NCI-H524 treated with DMSO at 0.1 percent for 48 hours (cell line): ENCODE measurements around the gene RPL18.

Source experiments
- DNase-seq: peaks from one replicate; lab custom pipeline; 2025; lab: John Stamatoyannopoulos, UW

RPL18 gene

GRCh38 chr19:48613024-48613851, 5.7 kb downstream of the RPL18 start:
- DNase-seq, result no peak

GRCh38 chr19:48611872-48612271, 7.1 kb downstream of the RPL18 start:
- no peak for DNase-seq

- no peak for DNase-seq
Observed at GRCh38 chr19:48609571-48610108, 9.3 kb downstream of the RPL18 start.

- DNase-seq, result peak; percentile 51
Observed at GRCh38 chr19:48608798-48609263, 10.1 kb downstream of the RPL18 start.

- no peak for DNase-seq
Observed at GRCh38 chr19:48607359-48607755, 11.6 kb downstream of the RPL18 start.

- no peak for DNase-seq
Observed at GRCh38 chr19:48606463-48607358, 12.3 kb downstream of the RPL18 start, which contains the start of gene SPACA4. Gene SPACA4 (plus strand): TSS chr19:48606742. CDS start chr19:48606979, 237 bp downstream.

GRCh38 chr19:48603850-48604249, 15.1 kb downstream of the RPL18 start:
- no peak for DNase-seq

GRCh38 chr19:48603449-48603848, 15.5 kb downstream of the RPL18 start:
- no peak for DNase-seq

GRCh38 chr19:48603001-48603400, 16.0 kb downstream of the RPL18 start:
- no peak for DNase-seq

GRCh38 chr19:48600679-48601417, 18.1 kb downstream of the RPL18 start:
- DNase-seq, result no peak

- DNase-seq, result no peak
Observed at GRCh38 chr19:48598996-48599700, 19.8 kb downstream of the RPL18 start.

GRCh38 chr19:48596679-48597465, 22.1 kb downstream of the RPL18 start:
- DNase-seq, result no peak

- no peak for DNase-seq
Observed at GRCh38 chr19:48596237-48596636, 22.7 kb downstream of the RPL18 start.

GRCh38 chr19:48595833-48596232, 23.1 kb downstream of the RPL18 start:
- DNase-seq, result no peak

GRCh38 chr19:48595171-48595570, 23.8 kb downstream of the RPL18 start:
- DNase-seq, result no peak

- DNase-seq, result no peak
Observed at GRCh38 chr19:48591021-48591420, 28.0 kb downstream of the RPL18 start.

GRCh38 chr19:48588670-48589401, 30.1 kb downstream of the RPL18 start:
- no peak for DNase-seq

GRCh38 chr19:48587387-48587786, 31.6 kb downstream of the RPL18 start:
- DNase-seq, result no peak

GRCh38 chr19:48582168-48582567, 36.8 kb downstream of the RPL18 start:
- DNase-seq, result no peak

- no peak for DNase-seq
Observed at GRCh38 chr19:48578891-48579290, 40.1 kb downstream of the RPL18 start.
